Sigmoid colon (tissue), 4 donors: Measurements from ENCODE around the gene FOXO6.

Source experiments
- EP300 ChIP-seq, 4 donors: sonication (generic); formaldehyde crosslinking; IDR thresholded peaks; one replicate each; pipeline ENCODE4 v1.6.1; 2017; ENCODE audit warnings: antibody characterized with exemption in 4 of 4
- POLR2A ChIP-seq, 2 donors: fragments of 450-650 bp; IDR thresholded peaks; one replicate each; pipeline ENCODE4 v1.6.1; 2016; ENCODE audit warnings: antibody characterized with exemption in 2 of 2, mild to moderate bottlenecking in 2 of 2, moderate library complexity in 2 of 2
- POLR2AphosphoS5 ChIP-seq, 4 donors: sonication (generic); formaldehyde crosslinking; IDR thresholded peaks; one replicate each; pipeline ENCODE4 v1.6.1; 2017; ENCODE audit warnings: antibody characterized with exemption in 4 of 4
- TF ChIP-seq, protein P1 (sequence below), 4 experiments: fragments of 450-650 bp in 3 of 4; fragments of 200-600 bp in 1 of 4; IDR thresholded peaks; one replicate each; pipeline ENCODE4 v1.5.1; 2016 to 2019; ENCODE audit warnings: antibody characterized with exemption in 4 of 4, mild to moderate bottlenecking in 3 of 4, moderate library complexity in 2 of 4

DNA sequence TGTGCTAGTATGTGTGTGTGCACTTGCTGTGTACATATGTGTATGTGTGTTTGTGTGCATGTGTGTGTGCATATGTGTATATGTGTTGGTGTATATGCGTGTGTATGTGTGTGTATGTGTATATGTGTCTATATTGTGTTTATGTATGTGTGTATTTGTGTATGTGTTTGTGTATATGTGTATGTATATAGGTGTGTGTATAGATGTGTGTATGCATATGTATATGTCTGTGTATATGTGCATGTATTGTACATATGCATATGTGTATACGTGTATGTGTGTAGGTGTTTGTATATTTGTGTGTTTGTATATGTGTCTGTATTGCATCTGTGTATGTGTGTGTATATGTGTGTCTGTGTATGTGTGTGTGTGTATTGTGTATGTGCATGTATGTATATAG, 64.1 kb downstream of the FOXO6 start:
- TF ChIP-seq, protein P1, sequence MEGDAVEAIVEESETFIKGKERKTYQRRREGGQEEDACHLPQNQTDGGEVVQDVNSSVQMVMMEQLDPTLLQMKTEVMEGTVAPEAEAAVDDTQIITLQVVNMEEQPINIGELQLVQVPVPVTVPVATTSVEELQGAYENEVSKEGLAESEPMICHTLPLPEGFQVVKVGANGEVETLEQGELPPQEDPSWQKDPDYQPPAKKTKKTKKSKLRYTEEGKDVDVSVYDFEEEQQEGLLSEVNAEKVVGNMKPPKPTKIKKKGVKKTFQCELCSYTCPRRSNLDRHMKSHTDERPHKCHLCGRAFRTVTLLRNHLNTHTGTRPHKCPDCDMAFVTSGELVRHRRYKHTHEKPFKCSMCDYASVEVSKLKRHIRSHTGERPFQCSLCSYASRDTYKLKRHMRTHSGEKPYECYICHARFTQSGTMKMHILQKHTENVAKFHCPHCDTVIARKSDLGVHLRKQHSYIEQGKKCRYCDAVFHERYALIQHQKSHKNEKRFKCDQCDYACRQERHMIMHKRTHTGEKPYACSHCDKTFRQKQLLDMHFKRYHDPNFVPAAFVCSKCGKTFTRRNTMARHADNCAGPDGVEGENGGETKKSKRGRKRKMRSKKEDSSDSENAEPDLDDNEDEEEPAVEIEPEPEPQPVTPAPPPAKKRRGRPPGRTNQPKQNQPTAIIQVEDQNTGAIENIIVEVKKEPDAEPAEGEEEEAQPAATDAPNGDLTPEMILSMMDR (IDR thresholded peaks at IDR 0.05) = no peak
- TF ChIP-seq EP300 (IDR thresholded peaks at IDR 0.05) (no peak), POLR2A (IDR thresholded peaks at IDR 0.05) (no peak), POLR2AphosphoS5 (IDR thresholded peaks at IDR 0.05) (no peak)
